Activated CD8-positive, alpha-beta T cell treated with anti-CD3 and anti-CD28 coated beads, Interleukin-2, amount 10 ng/mL, durations not matched to agents 7 days and 5 days (primary cell): ENCODE results near the gene ALK. TPM values are rescaled to one million over a fixed set of nuclear protein-coding genes. Genes with fewer than 3 reads are reported as not detected.

Experiments used
- ATAC-seq: fragments of 150-1000 bp; cut with Tn5 transposase; one replicate; pipeline ENCODE4 v1.10.0; 2021; ENCODE audit warnings: moderate library complexity
- CTCF ChIA-PET: fragments of 350-600 bp; sonication (Branson Sonifier 250); formaldehyde crosslinking; loops from one replicate; lab custom pipeline; 2021; ENCODE audit warnings: antibody characterized with exemption; lab: Charles Lee
- POLR2A ChIA-PET: fragments of 350-600 bp; sonication (Branson Sonifier 250); formaldehyde crosslinking; loops from one replicate; lab custom pipeline; 2021; ENCODE audit warnings: antibody characterized with exemption; lab: Charles Lee
- DNase-seq: peaks from one replicate; pipeline ENCODE4 v3.0.0-alpha.2; 2020
- H3K27ac Mint-ChIP-seq: one replicate; pipeline ENCODE4 v1.8.0; 2021; ENCODE audit warnings: mild to moderate bottlenecking, mixed read lengths
- H3K27me3 Mint-ChIP-seq: one replicate; pipeline ENCODE4 v1.8.0; 2021; ENCODE audit warnings: low read depth, mixed read lengths
- H3K36me3 Mint-ChIP-seq: one replicate; pipeline ENCODE4 v1.8.0; 2021; ENCODE audit warnings: low read depth, mixed read lengths
- H3K4me1 Mint-ChIP-seq: one replicate; pipeline ENCODE4 v1.8.0; 2021; ENCODE audit warnings: low read depth, mixed read lengths
- H3K4me3 Mint-ChIP-seq: one replicate; pipeline ENCODE4 v1.8.0; 2021; ENCODE audit warnings: mild to moderate bottlenecking, mixed read lengths
- H3K9me3 Mint-ChIP-seq: one replicate; pipeline ENCODE4 v1.8.0; 2022; ENCODE audit warnings: mixed read lengths; ENCODE audit not compliant: insufficient read depth
- total RNA-seq, 2 experiments: library from RNA; stranded (reverse); gene quantifications; one replicate each; pipeline ENCODE4 v1.2.3, GENCODE V29; 2021

The ALK gene
- total RNA-seq, 2 experiments from 2014 or later, result not detected

DNA sequence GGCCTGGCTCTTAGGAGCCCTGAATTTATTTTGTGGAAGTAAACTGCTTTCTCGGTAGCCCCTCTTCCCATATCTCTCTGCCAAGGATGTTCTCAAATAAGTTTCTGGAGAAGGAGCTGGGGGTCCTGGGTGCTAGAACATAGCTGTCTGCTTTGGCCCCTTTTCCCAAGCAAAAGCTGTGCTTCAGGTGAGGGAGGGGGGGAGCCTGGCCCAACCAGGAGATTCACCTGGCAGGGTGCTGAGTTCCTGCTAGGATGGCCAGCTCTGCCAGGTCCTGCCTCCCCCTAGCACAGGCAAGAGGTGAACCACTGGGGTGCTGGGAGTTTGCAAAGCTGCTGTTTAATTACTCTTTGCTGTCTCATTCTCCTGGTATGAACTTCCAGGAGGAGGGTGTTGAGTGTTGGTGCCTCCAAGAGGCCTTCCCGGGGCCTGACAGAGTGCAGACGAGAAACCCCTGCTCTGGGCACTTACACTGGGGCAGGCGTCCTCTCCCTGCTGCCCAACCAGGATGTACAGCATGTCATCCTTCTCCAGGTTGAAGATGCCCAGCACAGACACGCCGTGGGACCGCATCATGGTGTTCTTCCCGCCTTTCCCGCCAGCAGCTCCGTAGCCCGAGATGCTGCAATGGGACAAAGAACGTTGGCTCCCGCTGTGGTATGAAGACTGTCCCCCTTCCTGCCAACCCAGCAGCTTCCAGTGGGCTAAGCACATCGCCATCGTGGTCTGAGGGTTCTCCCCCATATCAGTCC is 682.0 kb downstream of the ALK start:
- Mint-ChIP-seq H3K4me3 (no peak overlapping the region), H3K27ac (no peak overlapping the region), H3K27me3 (no peaks in the 10 kb centered on the region), H3K4me1 (no peaks in the 10 kb centered on the region), H3K9me3 (no peaks in the 10 kb centered on the region), H3K36me3 (no peaks in the 10 kb centered on the region)
- CTCF ChIA-PET, result interaction anchor here (0.9 to 1.2 kb wide), 3 partner anchors 70 to 283 kb away, joined by 3 read pairs; no protein-coding TSS in a partner anchor
- no peak for DNase-seq
- POLR2A ChIA-PET, result interaction anchor here (0.6 kb wide), 1 partner anchor 141 kb away, joined by 3 read pairs; no protein-coding TSS in a partner anchor
- no peak for ATAC-seq

DNA sequence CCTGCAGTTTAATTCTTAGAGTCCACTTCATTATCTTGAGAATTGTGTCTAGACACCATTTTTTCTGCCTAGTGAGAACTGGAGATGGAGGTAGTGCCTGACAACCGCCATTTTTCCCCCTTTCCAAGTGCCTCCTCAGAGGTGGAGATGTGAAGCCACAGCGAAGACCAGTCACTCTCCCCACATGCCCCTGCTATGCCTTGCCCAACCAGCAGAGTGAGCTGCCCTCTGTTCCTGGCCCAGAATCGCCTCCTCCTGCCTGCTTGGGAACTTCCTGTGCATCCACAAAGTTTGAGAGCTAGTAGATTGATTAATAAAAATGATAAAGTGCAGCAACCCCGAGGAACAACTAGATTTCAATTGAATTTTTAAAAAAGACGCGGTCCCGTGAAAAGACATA is 682.9 kb downstream of the ALK start:
- Mint-ChIP-seq H3K36me3 (no peaks in the 10 kb centered on the region), H3K9me3 (no peaks in the 10 kb centered on the region), H3K4me1 (no peaks in the 10 kb centered on the region), H3K27me3 (no peaks in the 10 kb centered on the region), H3K27ac (no peak overlapping the region), H3K4me3 (no peak overlapping the region)
- DNase-seq, result peak; percentile 31
- ChIA-PET CTCF (interaction anchor here (0.9 to 1.2 kb wide), 2 partner anchors 71 to 282 kb away, joined by 3 read pairs; no protein-coding TSS in a partner anchor), POLR2A (no interaction called here)
- ATAC-seq, result no peak

DNA sequence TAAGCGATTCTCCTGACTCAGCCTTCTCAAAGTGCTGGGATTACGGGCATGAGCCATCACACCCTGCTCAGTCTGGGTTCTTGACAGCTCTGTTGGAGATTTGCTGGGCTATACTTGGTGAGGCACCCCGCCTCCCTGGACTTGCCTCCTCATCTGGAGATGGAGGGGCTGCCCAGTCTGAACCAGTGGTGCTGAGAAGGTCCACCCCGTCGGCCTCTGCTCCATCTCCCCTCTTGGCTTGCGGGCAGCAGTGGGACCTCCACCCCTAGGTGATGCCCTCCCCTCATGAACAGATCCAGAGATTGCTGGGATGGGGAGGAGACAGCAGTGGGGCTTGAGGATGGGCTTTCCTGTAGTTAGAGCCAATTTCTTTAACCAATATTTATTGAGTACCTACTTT is 685.3 kb downstream of the ALK start:
- H3K9me3 Mint-ChIP-seq, result no peaks in the 10 kb centered on the region
- ChIA-PET POLR2A (no interaction called here), CTCF (no interaction called here)
- no peak for ATAC-seq
- no peaks in the 10 kb centered on the region for H3K27me3 Mint-ChIP-seq
- no peak overlapping the region for H3K27ac Mint-ChIP-seq
- H3K36me3 Mint-ChIP-seq, result no peaks in the 10 kb centered on the region
- no peak overlapping the region for H3K4me3 Mint-ChIP-seq
- H3K4me1 Mint-ChIP-seq, result no peaks in the 10 kb centered on the region
- DNase-seq, result no peak

DNA sequence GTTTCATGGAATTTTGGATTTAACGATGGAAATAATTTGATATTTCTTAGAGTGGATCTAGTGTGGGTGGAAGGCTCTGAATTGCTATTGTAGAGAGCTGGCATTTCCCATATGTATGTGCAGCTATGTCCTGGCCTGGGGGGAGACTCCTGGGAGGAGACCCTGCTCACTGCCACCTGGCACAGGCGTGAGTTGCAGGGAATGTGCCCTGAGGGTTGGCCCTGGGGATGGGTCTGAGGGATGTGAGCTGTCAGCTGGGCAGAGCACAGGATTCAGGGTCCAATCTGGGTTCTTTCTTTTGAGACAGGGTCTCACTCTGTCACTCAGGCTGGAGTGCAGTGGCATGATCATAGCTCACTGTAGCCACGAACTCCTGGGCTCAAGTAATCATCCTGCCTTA is 686.0 kb downstream of the ALK start:
- POLR2A ChIA-PET, result no interaction called here
- Mint-ChIP-seq H3K9me3 (no peaks in the 10 kb centered on the region), H3K27me3 (no peaks in the 10 kb centered on the region), H3K27ac (no peak overlapping the region), H3K36me3 (no peaks in the 10 kb centered on the region), H3K4me3 (no peak overlapping the region), H3K4me1 (no peaks in the 10 kb centered on the region)
- CTCF ChIA-PET, result no interaction called here
- DNase-seq (no peak), ATAC-seq (no peak)

DNA sequence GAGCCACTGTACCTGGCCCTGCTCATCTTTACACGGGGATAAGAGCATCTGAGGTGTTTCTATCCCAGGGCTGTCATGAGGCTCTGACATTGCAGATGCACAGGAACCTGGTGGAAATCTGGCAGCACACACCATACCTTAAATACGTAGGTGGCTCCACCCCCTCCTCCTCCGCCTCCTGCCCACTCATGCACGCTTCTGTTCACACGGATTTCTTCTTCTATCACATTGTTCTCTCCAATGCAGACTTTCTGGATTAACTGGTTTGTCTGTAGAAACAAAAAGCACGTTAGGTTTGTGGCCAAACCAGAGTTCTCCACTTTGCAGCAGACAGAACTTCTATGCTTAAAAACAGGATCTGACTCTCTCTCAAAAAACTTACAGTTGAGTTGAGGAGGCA is 688.0 kb downstream of the ALK start:
- Mint-ChIP-seq H3K4me1 (no peaks in the 10 kb centered on the region), H3K27me3 (no peaks in the 10 kb centered on the region), H3K36me3 (no peaks in the 10 kb centered on the region), H3K4me3 (no peak overlapping the region), H3K27ac (no peak overlapping the region), H3K9me3 (no peaks in the 10 kb centered on the region)
- CTCF ChIA-PET, result no interaction called here
- POLR2A ChIA-PET, result no interaction called here
- DNase-seq, result no peak
- ATAC-seq, result no peak

DNA sequence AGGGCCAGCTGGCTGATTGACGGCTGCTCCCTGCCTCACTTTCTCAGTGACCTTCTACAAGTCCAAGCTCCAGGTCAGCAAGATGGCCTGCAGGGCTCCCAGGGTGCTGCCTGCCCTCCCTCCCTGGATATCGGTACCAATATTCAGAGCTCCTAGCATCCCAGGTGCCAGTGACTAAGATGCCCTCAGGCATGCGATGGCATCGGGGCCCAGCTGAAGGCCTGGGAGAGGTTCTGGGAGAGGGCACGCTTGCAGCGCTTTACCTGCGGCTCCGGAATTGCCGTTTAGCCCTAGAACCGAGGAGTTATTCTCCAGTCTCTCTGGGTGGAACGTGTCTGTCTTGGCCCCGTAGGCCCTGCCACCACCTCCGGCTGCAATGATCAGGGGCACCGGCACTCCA is 689.3 kb downstream of the ALK start:
- ChIA-PET CTCF (interaction anchor here (1.7 kb wide), 1 partner anchor 19 kb away, joined by 5 read pairs; no protein-coding TSS in a partner anchor), POLR2A (no interaction called here)
- ATAC-seq (no peak), DNase-seq (no peak)
- H3K4me1 Mint-ChIP-seq, result no peaks in the 10 kb centered on the region
- no peak overlapping the region for H3K27ac Mint-ChIP-seq
- H3K9me3 Mint-ChIP-seq, result no peaks in the 10 kb centered on the region
- H3K27me3 Mint-ChIP-seq, result no peaks in the 10 kb centered on the region
- no peaks in the 10 kb centered on the region for H3K36me3 Mint-ChIP-seq
- no peak overlapping the region for H3K4me3 Mint-ChIP-seq

DNA sequence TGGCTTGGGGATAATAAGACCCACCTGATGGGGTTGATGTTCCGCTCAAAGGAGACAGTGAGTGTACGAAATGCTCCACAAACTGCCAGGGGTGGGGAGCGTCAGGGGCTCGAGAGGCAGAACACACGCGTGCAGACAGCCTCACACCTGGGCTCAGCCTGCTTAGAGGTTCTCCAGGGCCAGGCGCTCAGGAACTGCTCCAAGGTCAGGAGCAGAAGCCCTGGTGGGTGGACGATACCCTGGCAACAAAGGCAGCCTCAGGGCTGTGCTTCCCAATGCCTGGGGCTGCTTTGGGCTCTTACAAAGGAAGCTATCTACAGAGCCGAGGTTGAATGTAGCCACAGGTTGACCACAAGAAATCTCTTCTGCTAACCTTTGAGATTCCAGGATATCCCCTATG is 691.7 kb downstream of the ALK start:
- H3K4me1 Mint-ChIP-seq, result no peaks in the 10 kb centered on the region
- no peaks in the 10 kb centered on the region for H3K36me3 Mint-ChIP-seq
- no peak overlapping the region for H3K4me3 Mint-ChIP-seq
- H3K27me3 Mint-ChIP-seq, result no peaks in the 10 kb centered on the region
- DNase-seq (no peak), ATAC-seq (no peak)
- ChIA-PET CTCF (no interaction called here), POLR2A (no interaction called here)
- H3K9me3 Mint-ChIP-seq, result no peaks in the 10 kb centered on the region
- H3K27ac Mint-ChIP-seq, result no peak overlapping the region

DNA sequence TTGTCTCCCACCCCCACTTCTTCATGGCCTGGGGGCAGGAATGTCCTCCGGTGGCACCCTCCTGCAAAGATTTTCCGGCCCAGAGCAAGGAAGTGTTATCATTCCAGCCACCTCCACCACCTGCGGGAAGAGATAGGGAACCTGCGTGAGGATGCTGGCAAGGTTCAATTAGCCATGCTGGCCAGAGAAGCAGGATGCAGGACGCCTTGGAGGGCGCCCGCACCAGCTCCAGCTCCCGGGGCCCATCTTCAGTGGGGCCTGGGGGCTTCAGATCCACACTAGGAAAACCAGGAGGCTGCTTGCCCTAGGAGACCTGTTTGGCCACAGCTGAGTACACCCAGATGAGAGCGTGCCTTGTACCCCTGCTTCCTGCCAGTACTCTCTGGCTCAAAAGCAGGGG is 692.4 kb downstream of the ALK start:
- ChIA-PET POLR2A (no interaction called here), CTCF (no interaction called here)
- DNase-seq (no peak), ATAC-seq (no peak)
- H3K27me3 Mint-ChIP-seq, result no peaks in the 10 kb centered on the region
- no peaks in the 10 kb centered on the region for H3K36me3 Mint-ChIP-seq
- H3K4me1 Mint-ChIP-seq, result no peaks in the 10 kb centered on the region
- H3K4me3 Mint-ChIP-seq, result no peak overlapping the region
- H3K27ac Mint-ChIP-seq, result no peak overlapping the region
- H3K9me3 Mint-ChIP-seq, result no peaks in the 10 kb centered on the region

DNA sequence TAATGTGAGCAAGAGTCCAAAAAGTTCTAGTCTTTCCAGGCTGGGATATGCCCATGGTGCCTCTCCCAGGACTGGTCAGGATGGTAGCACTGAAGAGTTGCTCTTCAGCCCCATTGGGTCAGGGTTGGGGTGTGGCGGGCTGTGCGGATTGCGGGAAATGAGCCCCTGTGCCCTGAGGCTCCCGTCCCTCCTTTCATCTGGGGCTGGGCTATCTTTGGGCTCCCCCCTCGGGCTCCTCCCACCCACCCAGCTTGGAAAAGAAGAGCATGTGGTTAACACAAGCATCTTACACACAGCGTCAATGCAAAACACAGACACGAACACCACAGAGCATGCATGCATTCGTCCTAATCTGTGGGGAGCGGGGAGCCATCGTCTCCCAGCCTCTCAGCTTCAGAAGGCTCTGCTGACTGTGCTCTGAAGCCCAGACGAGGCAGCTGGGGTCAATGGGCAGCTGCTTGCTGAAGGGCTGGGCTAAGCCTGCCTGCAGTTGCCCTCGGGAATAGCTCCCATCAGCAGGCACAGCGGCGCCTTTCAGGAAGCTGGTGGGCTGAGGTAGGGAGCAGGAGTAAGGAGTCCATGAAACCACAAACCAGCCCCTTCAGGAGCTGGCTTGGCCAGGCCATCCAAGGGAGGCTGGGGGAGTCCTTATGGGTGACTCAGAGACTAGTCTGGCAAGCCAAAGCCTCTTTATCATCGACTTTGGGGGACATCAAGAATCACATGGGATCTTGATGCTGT is 693.3 kb downstream of the ALK start:
- no peak for ATAC-seq
- Mint-ChIP-seq H3K4me1 (no peaks in the 10 kb centered on the region), H3K27me3 (no peaks in the 10 kb centered on the region), H3K4me3 (no peak overlapping the region), H3K27ac (no peak overlapping the region), H3K9me3 (no peaks in the 10 kb centered on the region), H3K36me3 (no peaks in the 10 kb centered on the region)
- ChIA-PET CTCF (no interaction called here), POLR2A (no interaction called here)
- no peak for DNase-seq

DNA sequence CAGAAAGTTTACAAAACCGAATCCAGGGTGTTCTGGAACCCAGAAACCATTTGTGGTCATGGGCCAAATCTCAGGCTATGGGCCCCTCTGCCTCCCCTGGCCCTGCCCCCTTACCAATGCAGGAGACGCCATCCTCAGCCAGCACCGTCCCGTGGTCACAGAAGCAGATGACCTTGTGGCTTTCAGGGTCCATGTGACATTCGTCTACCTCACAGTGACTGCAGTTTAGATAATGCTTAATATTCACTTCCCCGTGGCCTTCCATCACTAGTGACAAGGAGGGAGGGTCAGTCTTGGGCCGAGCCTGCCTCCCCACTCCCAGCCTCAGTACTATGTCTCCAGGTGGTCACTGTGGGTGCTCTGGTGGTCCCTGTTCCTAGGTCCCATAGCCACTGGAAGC is 694.6 kb downstream of the ALK start:
- no peaks in the 10 kb centered on the region for H3K36me3 Mint-ChIP-seq
- CTCF ChIA-PET, result no interaction called here

DNA sequence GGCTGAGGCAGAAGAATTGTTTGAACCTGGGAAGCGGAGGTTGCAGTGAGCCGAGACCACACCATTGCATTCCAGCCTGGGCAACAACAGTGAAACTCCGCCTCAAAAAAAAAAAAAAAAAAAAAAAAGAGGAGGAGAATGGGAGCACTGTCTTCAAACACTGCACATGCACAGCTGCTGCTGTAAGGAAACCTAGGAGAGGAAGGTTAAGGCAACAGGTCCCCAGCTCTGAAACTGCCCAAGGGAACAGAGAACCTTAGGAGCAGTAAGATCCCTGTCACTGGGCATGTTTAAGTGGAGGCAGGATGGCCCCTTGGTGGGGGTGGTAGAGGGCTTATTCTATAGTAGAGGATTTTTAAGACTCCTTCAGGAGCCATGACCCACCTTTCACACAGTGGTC is 695.0 kb downstream of the ALK start:
- Mint-ChIP-seq H3K9me3 (no peaks in the 10 kb centered on the region), H3K36me3 (no peaks in the 10 kb centered on the region), H3K4me3 (no peak overlapping the region), H3K27me3 (no peaks in the 10 kb centered on the region), H3K4me1 (no peaks in the 10 kb centered on the region), H3K27ac (no peak overlapping the region)
- ChIA-PET CTCF (no interaction called here), POLR2A (no interaction called here)
- DNase-seq, result no peak
- ATAC-seq, result no peak

More for the DNA sequence above, 694.6 kb downstream of the ALK start:
- H3K27me3 Mint-ChIP-seq, result no peaks in the 10 kb centered on the region
- H3K9me3 Mint-ChIP-seq, result no peaks in the 10 kb centered on the region
- H3K4me3 Mint-ChIP-seq, result no peak overlapping the region
- H3K4me1 Mint-ChIP-seq, result no peaks in the 10 kb centered on the region
- ATAC-seq, result no peak
- DNase-seq, result no peak
- POLR2A ChIA-PET, result no interaction called here
- H3K27ac Mint-ChIP-seq, result no peak overlapping the region

DNA sequence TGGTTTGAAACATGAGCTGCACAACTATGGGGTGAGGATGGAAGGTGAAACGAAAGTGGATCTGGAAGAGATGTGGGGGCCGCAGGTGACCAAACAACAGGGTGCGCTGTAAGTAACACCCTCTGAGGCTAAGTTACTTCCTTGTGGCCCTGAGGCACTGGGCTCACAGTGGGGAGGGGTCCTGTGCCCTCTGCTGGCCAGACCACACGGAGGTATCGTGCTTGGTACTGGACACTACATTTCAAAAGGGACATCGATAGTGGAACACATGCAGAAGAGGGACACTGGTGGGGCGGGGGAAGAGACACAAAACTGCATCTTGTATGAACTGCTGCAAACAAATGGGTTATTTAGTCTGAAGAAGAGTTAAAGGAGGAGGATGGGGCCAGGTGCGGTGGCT is 695.6 kb downstream of the ALK start:
- ATAC-seq, result no peak
- no peaks in the 10 kb centered on the region for H3K4me1 Mint-ChIP-seq
- no peak overlapping the region for H3K4me3 Mint-ChIP-seq
- H3K36me3 Mint-ChIP-seq, result no peaks in the 10 kb centered on the region
- no peak overlapping the region for H3K27ac Mint-ChIP-seq
- ChIA-PET CTCF (no interaction called here), POLR2A (no interaction called here)
- DNase-seq, result no peak
- H3K9me3 Mint-ChIP-seq, result no peaks in the 10 kb centered on the region
- no peaks in the 10 kb centered on the region for H3K27me3 Mint-ChIP-seq
